Stimulated activated CD8-positive, alpha-beta memory T cell treated with anti-CD3 and anti-CD28 coated beads, Interleukin-12 subunit alpha, Interleukin-12 subunit beta, amount 100 ng/mL, for 1 hour (primary cell): ENCODE results near the gene RNF220.

ENCODE experiments used
- DNase-seq: peaks from one replicate; pipeline ENCODE4 v3.0.0-alpha.2; 2020; ENCODE audit warnings: low read depth

RNF220 gene

GRCh38 chr1:44523593-44524591 is 118.8 kb downstream of the RNF220 start:
- DNase-seq: no peak

- no peak for DNase-seq
These were observed 119.8 kb downstream of the RNF220 start for GRCh38 chr1:44524655-44525500.

- DNase-seq: no peak
These were observed 121.4 kb downstream of the RNF220 start for GRCh38 chr1:44526295-44527073.

DNA sequence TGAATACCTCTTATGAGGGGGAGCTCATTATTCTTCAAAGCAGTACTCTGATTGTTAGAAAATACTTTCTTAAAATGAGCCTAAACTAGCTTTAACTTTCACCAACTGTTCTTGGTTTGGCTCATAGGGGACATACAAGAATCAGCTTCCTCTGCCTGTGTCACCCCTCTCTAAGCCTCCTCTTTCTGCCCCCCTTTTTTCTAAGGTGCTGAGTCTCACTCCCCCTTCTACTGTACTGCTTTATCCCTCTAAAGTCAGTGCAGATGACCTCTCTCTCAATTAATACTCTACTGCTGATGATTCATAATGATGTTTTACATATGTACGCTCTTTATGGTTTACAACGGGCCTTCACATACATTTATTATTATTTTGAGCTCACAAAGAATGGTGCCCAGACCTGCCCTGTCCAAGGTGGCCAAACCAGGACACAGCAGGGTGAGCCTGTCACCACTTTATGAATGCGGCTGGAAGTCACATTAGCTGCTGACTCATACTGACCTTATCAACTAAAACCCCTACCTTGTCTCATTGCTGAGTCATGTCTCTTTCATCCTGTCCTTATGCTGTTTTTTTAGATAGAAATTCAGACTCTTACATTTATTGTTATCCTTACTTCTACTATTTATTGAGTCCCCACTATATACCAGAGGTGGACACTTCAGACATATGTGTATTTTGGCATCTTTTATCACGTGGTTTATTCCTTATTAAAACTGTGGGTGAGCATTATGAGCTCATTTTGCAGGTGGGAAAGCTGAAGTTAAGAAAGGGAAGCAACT is 126.9 kb downstream of the RNF220 start:
- no peak for DNase-seq

- no peak for DNase-seq
These were observed 127.5 kb downstream of the RNF220 start for GRCh38 chr1:44532567-44532944.

DNA sequence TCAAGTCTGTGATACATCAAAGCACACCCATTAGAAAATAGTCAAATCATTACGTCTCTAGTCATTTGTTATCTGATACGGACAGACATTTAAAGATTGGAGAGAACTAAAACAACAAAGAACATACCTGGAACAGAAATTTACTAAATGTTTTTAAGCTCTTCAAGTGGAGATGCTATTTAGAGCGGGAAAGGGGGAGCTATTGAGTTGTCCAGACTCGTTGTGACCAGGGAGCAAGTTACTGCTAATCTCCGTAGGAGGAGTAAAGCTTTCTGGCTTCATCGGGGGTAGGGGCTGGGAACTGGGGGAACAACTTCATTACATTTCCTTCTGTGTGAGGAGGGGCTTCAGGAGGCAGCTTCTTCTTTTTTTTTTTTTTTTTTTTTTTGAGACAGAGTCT is 129.7 kb downstream of the RNF220 start:
- DNase-seq: no peak

- no peak for DNase-seq
These were observed 131.5 kb downstream of the RNF220 start for GRCh38 chr1:44536357-44537209.

DNA sequence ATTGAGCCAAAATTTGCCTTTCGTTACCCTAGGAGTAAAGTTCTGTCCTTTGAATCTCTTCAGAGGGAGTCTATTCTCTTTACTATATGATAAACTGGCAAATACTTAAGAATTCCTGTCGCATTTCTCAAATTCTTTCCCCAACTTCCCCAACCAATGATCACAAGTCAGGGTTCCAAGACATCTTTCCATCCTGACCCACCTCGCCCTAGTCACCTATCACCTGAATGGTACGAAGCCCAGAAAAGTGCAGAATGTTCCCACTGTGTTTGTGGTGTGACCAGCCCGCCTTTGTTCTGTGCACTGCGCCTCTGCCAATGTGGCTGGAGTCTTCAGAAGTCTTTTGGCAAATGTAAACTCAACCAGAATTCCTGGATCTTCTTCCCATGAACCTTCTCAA is 132.5 kb downstream of the RNF220 start:
- no peak for DNase-seq

GRCh38 chr1:44537956-44538355 is 132.9 kb downstream of the RNF220 start:
- DNase-seq: no peak

GRCh38 chr1:44539991-44540730 is 135.1 kb downstream of the RNF220 start:
- no peak for DNase-seq

- no peak for DNase-seq
These were observed 137.5 kb downstream of the RNF220 start for GRCh38 chr1:44542420-44543063.

GRCh38 chr1:44543064-44543744 is 138.1 kb downstream of the RNF220 start:
- no peak for DNase-seq

- no peak for DNase-seq
These were observed 138.7 kb downstream of the RNF220 start for GRCh38 chr1:44543786-44544185.

DNA sequence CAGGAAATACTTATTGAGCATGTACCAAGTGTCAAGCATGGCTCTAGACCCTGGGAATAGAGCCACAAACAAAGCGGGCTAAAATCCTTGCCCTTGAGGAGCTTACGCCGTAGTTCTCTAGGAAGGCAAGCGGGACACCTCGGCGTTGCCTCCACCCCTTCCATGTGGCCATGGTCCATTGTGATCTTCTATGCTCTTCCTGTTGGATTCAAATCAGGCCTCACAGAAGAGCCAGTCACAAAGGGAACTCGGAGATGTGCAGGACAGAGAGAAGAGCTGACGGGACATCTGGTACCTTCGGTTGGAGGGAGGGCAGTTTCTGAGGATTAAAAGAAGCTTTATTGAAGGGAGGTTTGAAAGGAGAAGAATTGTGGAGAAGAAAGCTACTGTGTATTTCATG is 139.9 kb downstream of the RNF220 start:
- no peak for DNase-seq

DNA sequence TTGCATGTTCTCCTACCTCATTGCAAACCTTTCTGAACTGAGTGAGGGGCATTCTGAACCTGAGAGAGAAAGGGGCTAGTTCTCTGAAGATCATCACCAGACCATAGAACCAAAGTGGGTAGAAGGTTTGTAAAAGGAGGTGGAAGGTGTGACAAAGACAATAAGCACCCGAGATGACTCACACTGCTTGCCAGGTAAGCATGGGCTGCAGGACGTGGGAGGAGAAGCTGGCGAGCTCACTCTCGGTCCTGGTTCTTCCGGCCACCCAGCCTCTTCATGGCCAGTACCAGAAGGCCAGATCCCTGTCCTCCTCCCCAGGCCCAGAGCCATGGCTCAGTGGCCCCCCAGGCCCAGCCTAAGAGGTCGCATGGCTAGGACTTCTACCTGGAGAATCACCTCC is 140.9 kb downstream of the RNF220 start:
- no peak for DNase-seq

DNA sequence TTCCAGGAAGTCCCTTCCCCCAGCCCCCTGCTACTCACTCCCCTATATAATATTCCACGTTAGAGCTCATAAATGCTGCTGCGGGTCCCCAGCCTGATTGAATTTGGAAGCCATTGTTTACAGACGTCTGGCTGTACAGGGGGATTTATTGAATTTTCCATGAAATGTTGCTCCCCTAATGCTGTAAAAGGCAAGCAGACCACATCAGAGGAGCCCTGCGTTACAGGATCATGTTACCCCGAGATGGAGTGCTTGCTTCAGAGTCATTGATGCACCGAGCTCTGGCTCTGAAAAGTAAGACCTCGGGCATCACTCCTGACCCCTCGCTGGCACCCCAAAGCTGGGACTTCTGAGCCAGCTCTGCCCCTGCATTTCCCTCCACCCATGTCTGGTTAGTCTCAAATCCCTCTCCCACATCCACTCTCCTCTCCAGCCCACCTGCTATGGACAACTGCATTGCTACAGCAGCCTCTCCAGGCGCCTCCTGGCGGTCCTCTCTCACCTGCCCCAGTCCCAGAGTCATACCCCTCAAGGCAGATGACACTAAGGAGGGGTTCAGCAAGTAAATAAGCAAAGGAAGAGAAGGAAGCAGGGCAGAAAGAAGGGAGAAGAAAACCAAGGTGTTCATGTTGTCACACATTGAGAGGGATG is 141.5 kb downstream of the RNF220 start:
- no peak for DNase-seq

DNA sequence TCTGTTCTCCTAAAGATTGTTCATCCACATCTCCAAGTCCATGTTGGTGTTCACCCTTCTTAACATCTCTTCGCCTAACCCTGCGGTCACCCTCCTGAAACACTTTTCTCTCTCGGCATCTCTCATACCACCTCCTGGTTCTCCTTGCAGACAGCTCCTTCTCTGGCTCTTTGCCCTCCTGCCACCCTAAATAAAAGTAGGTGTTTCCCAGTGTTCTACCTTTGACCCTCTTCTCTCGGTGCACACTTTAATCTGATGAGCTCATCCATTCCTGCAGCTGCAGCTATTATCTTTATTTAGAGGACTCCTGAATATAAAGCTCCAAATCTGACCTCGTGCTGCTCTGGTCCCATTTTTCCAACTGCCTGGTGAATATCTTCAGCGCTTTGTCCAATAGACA is 142.3 kb downstream of the RNF220 start:
- no peak for DNase-seq

DNA sequence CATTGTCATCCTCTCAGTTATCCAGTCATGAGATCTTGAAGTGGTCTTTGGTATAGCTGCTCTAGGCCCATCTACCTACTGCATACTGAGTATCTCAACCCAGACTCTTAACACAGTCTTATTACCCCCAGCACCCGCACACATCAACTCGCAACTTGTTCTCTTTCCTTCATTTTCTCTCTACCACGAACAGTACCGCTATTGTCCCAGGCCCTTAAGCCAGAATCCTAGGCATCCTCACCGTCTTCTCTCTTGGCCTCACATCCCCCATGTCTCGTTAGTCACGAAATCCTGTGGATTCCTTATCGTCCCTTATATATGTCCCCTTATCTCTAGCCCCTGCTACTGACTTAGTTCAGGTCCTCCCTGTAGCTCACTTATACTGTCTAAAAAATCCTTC is 142.8 kb downstream of the RNF220 start:
- no peak for DNase-seq
